ENCODE results near the gene LY6G6F. TPM values are rescaled to one million over a fixed set of nuclear protein-coding genes. Genes with fewer than 3 reads are reported as not detected.

LY6G6F gene
- total and polyA plus RNA-seq, 2 of the 13 experiments (the other 11 are each of a cell fraction or from before 2014, with no cell fraction given), result not detected

- TF ChIP-seq ZNF550 (CRISPR knock-in tag; IDR thresholded peaks at IDR 0.05; ENCODE audit: borderline replicate concordance), result 0 out of 2 replicates have a peak, but pooled peaks have one; percentile 86
- TF ChIP-seq DRAP1 (CRISPR knock-in tag; IDR thresholded peaks at IDR 0.05), result no peak
- TF ChIP-seq, protein P1, sequence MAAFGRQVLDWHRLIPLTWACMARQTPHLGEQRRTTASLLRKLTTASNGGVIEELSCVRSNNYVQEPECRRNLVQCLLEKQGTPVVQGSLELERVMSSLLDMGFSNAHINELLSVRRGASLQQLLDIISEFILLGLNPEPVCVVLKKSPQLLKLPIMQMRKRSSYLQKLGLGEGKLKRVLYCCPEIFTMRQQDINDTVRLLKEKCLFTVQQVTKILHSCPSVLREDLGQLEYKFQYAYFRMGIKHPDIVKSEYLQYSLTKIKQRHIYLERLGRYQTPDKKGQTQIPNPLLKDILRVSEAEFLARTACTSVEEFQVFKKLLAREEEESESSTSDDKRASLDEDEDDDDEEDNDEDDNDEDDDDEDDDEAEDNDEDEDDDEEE (CRISPR knock-in tag; IDR thresholded peaks at IDR 0.05), result peak; percentile 61; the same call in 1 of the 2 replicates
- TF ChIP-seq NCOA2 (CRISPR knock-in tag; IDR thresholded peaks at IDR 0.05), result no peak
- no peak for TF ChIP-seq MAF1 (CRISPR knock-in tag; IDR thresholded peaks at IDR 0.05; ENCODE audit: borderline replicate concordance)
- TF ChIP-seq NFIC (IDR thresholded peaks at IDR 0.05; ENCODE audit: low read length), result no peak
- TF ChIP-seq MIER3 (CRISPR knock-in tag; IDR thresholded peaks at IDR 0.05; ENCODE audit: borderline replicate concordance), result no peak
- TF ChIP-seq MED1 (CRISPR knock-in tag; IDR thresholded peaks at IDR 0.05), result 0 out of 2 replicates have a peak, but pooled peaks have one; percentile 9
- peak; percentile 69; the same call in 1 of the 2 replicates for TF ChIP-seq ZSCAN30 (CRISPR knock-in tag; IDR thresholded peaks at IDR 0.05)
- no peak for TF ChIP-seq STAG1 (CRISPR knock-in tag; IDR thresholded peaks at IDR 0.05)
- no peak for TF ChIP-seq ZFP1 (CRISPR knock-in tag; IDR thresholded peaks at IDR 0.05)
- TF ChIP-seq TAF1 (CRISPR knock-in tag; IDR thresholded peaks at IDR 0.05), result no peak
- no peak for TF ChIP-seq ZNF17 (CRISPR knock-in tag; IDR thresholded peaks at IDR 0.05)
- TF ChIP-seq ZNF441 (CRISPR knock-in tag; IDR thresholded peaks at IDR 0.05; ENCODE audit: borderline replicate concordance), result no peak
- 0 out of 2 replicates have a peak, but pooled peaks have one; percentile 83 for TF ChIP-seq ZNF225 (CRISPR knock-in tag; IDR thresholded peaks at IDR 0.05)
- TF ChIP-seq BRD4 (CRISPR knock-in tag; IDR thresholded peaks at IDR 0.05), result no peak
- no peak for TF ChIP-seq ZNF576 (CRISPR knock-in tag; IDR thresholded peaks at IDR 0.05)
- TF ChIP-seq ZNF839 (CRISPR knock-in tag; IDR thresholded peaks at IDR 0.05; ENCODE audit: borderline replicate concordance), result 0 out of 2 replicates have a peak, but pooled peaks have one; percentile 39
- no peak for TF ChIP-seq MIER2 (CRISPR knock-in tag; IDR thresholded peaks at IDR 0.05)
- TF ChIP-seq MLXIP (CRISPR knock-in tag; IDR thresholded peaks at IDR 0.05; ENCODE audit: borderline replicate concordance), result no peak
- no peak for TF ChIP-seq NBN (conservative IDR thresholded peaks at IDR 0.05)
Observed at GRCh38 chr6:31666337-31666965, 40.2 kb upstream of the LY6G6F start (continued).
